GM23338 (cell line): ENCODE data around the gene CDYL. TPM values are rescaled to one million over a fixed set of nuclear protein-coding genes. Genes with fewer than 3 reads are reported as not detected.

ENCODE experiments used
- ATAC-seq: fragments of 200-7000 bp; cut with Tn5 transposase; 3 replicates; pipeline ENCODE4 v1.9.1; 2020
- DNase-seq: peaks from one replicate; pipeline ENCODE4 v3.0.0-alpha.2; 2015; ENCODE audit warnings: low spot score
- H2AFZ ChIP-seq: fragments of 200-600 bp; sonication (generic); 2 replicates; pipeline ENCODE4 v1.8.0; 2016; ENCODE audit warnings: antibody characterized with exemption, mild to moderate bottlenecking, moderate library complexity
- H3F3A ChIP-seq: fragments of 200-600 bp; sonication (generic); replicated peaks from 2 replicates; pipeline ENCODE4 v1.8.0; 2017; ENCODE audit warnings: antibody characterized with exemption, mixed run types, low read depth
- H3K27ac ChIP-seq: fragments of 200-600 bp; sonication (generic); 2 replicates; pipeline ENCODE4 v1.6.1; 2016; ENCODE audit warnings: low read depth
- H3K27me3 ChIP-seq: fragments of 200-600 bp; sonication (generic); 2 replicates; pipeline ENCODE4 v1.8.0; 2016; ENCODE audit warnings: mild to moderate bottlenecking, mixed run types, moderate library complexity; ENCODE audit not compliant: insufficient read depth
- H3K36me3 ChIP-seq: fragments of 200-600 bp; sonication (generic); 2 replicates; pipeline ENCODE4 v1.8.0; 2016; ENCODE audit warnings: mild to moderate bottlenecking; ENCODE audit not compliant: insufficient read depth
- H3K4me1 ChIP-seq: fragments of 200-600 bp; sonication (generic); 2 replicates; pipeline ENCODE4 v1.8.0; 2016; ENCODE audit warnings: mild to moderate bottlenecking, moderate library complexity; ENCODE audit not compliant: insufficient read depth
- H3K4me2 ChIP-seq: fragments of 200-600 bp; sonication (generic); 2 replicates; pipeline ENCODE4 v1.7.1; 2017; ENCODE audit warnings: mixed run types
- H3K4me3 ChIP-seq: fragments of 200-600 bp; sonication (generic); 2 replicates; pipeline ENCODE4 v1.6.1; 2016; ENCODE audit warnings: mixed run types
- H3K79me2 ChIP-seq: fragments of 200-600 bp; sonication (generic); replicated peaks from 2 replicates; pipeline ENCODE4 v1.8.0; 2017; ENCODE audit warnings: mild to moderate bottlenecking; ENCODE audit not compliant: insufficient read depth
- H3K9me2 ChIP-seq: fragments of 200-600 bp; sonication (generic); 2 replicates; pipeline ENCODE4 v1.8.0; 2017; ENCODE audit not compliant: insufficient read depth
- H4K20me1 ChIP-seq: fragments of 200-600 bp; sonication (generic); replicated peaks from 2 replicates; pipeline ENCODE4 v1.8.0; 2017; ENCODE audit warnings: mild to moderate bottlenecking; ENCODE audit not compliant: insufficient read depth
- H3K27ac Mint-ChIP-seq: 2 replicates; pipeline ENCODE4 v1.8.0; 2020; ENCODE audit warnings: inconsistent platforms, mild to moderate bottlenecking, moderate library complexity, mixed read lengths
- H3K27me3 Mint-ChIP-seq: 3 replicates; pipeline ENCODE4 v1.8.0; 2022; ENCODE audit warnings: low read depth, mild to moderate bottlenecking, moderate library complexity, mixed read lengths, inconsistent platforms; ENCODE audit not compliant: insufficient read depth, poor library complexity
- H3K36me3 Mint-ChIP-seq: 3 replicates; pipeline ENCODE4 v1.8.0; 2021; ENCODE audit warnings: low read depth, mild to moderate bottlenecking, inconsistent platforms, moderate library complexity, mixed read lengths
- H3K4me1 Mint-ChIP-seq: 3 replicates; pipeline ENCODE4 v1.8.0; 2020; ENCODE audit warnings: mild to moderate bottlenecking, inconsistent platforms, mixed read lengths
- H3K4me3 Mint-ChIP-seq: 3 replicates; pipeline ENCODE4 v1.8.0; 2021; ENCODE audit warnings: moderate library complexity, mild to moderate bottlenecking, inconsistent platforms, mixed read lengths
- H3K9me3 Mint-ChIP-seq: 3 replicates; pipeline ENCODE4 v1.8.0; 2020; ENCODE audit warnings: moderate library complexity, mild to moderate bottlenecking, inconsistent platforms, mixed read lengths
- CREB1 ChIP-seq: fragments of 250-450 bp; sonication (Bioruptor Pico); IDR thresholded peaks from 2 replicates; pipeline ENCODE4 v1.5.0; 2020; ENCODE audit warnings: low read depth, mild to moderate bottlenecking, moderate library complexity
- ETS1 ChIP-seq: IDR thresholded peaks from 2 replicates; pipeline ENCODE4 v1.6.1; 2016; ENCODE audit warnings: antibody characterized with exemption
- JUNB ChIP-seq: IDR thresholded peaks from one replicate; pipeline ENCODE4 v1.6.1; 2016; ENCODE audit warnings: antibody characterized with exemption; ENCODE audit not compliant: unreplicated experiment
- NANOG ChIP-seq: IDR thresholded peaks from 2 replicates; pipeline ENCODE4 v1.6.1; 2016; ENCODE audit warnings: antibody characterized with exemption, borderline replicate concordance
- POLR2AphosphoS5 ChIP-seq: IDR thresholded peaks from 2 replicates; pipeline ENCODE4 v1.6.1; 2016; ENCODE audit warnings: antibody characterized with exemption, low read depth
- ZNF462 ChIP-seq: fragments of 250-450 bp; sonication (Bioruptor Pico); IDR thresholded peaks from 2 replicates; pipeline ENCODE4 v1.5.0; 2020; ENCODE audit warnings: mild to moderate bottlenecking, moderate library complexity
- polyA plus RNA-seq: library from polyadenylated mRNA; unstranded; fragments of >200 nt; fragmentation: Nextera tagmentation; extraction: Ambion mirVana; gene quantifications from 2 replicates; pipeline ENCODE4 v1.2.1, GENCODE V29; 2016
- total RNA-seq: library from RNA; depleted of rRNA; stranded (reverse); fragments of >200 nt; shearing (Covaris generic); gene quantifications from 2 replicates; pipeline ENCODE4 v1.2.3, GENCODE V29; 2014

The CDYL gene
- total and polyA plus RNA-seq, 2 experiments from 2014 or later = 67.2 to 128 TPM

GRCh38 chr6:4975506-4975905 is 199.3 kb downstream of the CDYL start (continued):
- TF ChIP-seq ZNF462 (CRISPR knock-in tag) (no peak), CREB1 (CRISPR knock-in tag) (no peak)

- no peak overlapping the region for H3K4me3 ChIP-seq
- Mint-ChIP-seq H3K4me3 (no peak overlapping the region), H3K27ac (no peak overlapping the region), H3K4me1 (peaks cover 19% of the 10 kb centered on the region), H3K27me3 (peaks cover 13% of the 10 kb centered on the region), H3K9me3 (peaks cover 19% of the 10 kb centered on the region), H3K36me3 (peaks cover 4% of the 10 kb centered on the region)
- no peaks in the 10 kb centered on the region for H3K36me3 ChIP-seq
- H4K20me1 ChIP-seq = no peaks in the 10 kb centered on the region
- peaks cover 7% of the 10 kb centered on the region; the same call in 1 of the 2 replicates for H3K4me1 ChIP-seq
- H3K9me2 ChIP-seq = peaks cover 6% of the 10 kb centered on the region; the same call in 1 of the 2 replicates
- no peak overlapping the region for H3K27ac ChIP-seq
- ATAC-seq = no peak
- H3F3A ChIP-seq = no peaks in the 10 kb centered on the region
- no peaks in the 10 kb centered on the region for H3K27me3 ChIP-seq
- DNase-seq = no peak
- H2AFZ ChIP-seq = no peak overlapping the region
- H3K4me2 ChIP-seq = no peak overlapping the region
- no peaks in the 10 kb centered on the region for H3K79me2 ChIP-seq
- TF ChIP-seq POLR2AphosphoS5 (no peak), NANOG (no peak), JUNB (no peak), CREB1 (CRISPR knock-in tag) (no peak), ZNF462 (CRISPR knock-in tag) (no peak), ETS1 (no peak)
Measured at GRCh38 chr6:4977468-4977867, 201.3 kb downstream of the CDYL start.
